GM12864 (cell line): Measurements from ENCODE around the gene PCSK1N.
"Not testable (repeated sequence)": the region's sequence is repeated elsewhere in the genome, so short reads cannot be mapped to it uniquely, and the experiment has no call there.

Experiments used
- DNase-seq: peaks from one replicate; pipeline ENCODE4 v3.0.0-alpha.2; 2011; ENCODE audit warnings: low read depth
- H3K4me3 ChIP-seq: 2 replicates; pipeline ENCODE4 v1.5.1; 2011; ENCODE audit warnings: mild to moderate bottlenecking, low read depth, low read length, control low read depth
- CTCF ChIP-seq: IDR thresholded peaks from 2 replicates; pipeline ENCODE4 v1.5.1; 2011; ENCODE audit warnings: low read depth, mild to moderate bottlenecking, moderate library complexity, low read length, control low read depth, inconsistent platforms; ENCODE audit errors: missing control alignments

PCSK1N gene

GRCh38 chrX:48829016-48829735 is 6.2 kb downstream of the PCSK1N start:
- TF ChIP-seq CTCF = no peak
- no peak overlapping the region for H3K4me3 ChIP-seq
- no peak for DNase-seq

GRCh38 chrX:48827654-48827968 is 7.8 kb downstream of the PCSK1N start:
- DNase-seq = no peak
- TF ChIP-seq CTCF = no peak
- H3K4me3 ChIP-seq = no peak overlapping the region

GRCh38 chrX:48826876-48827653 is 8.3 kb downstream of the PCSK1N start:
- DNase-seq = no peak
- no peak overlapping the region for H3K4me3 ChIP-seq
- no peak for TF ChIP-seq CTCF

GRCh38 chrX:48826135-48826875 is 9.1 kb downstream of the PCSK1N start, which contains the start of gene ERAS:
TSS of gene ERAS (plus strand) at chrX:48826513. CDS start at chrX:48829124, 2,611 bp downstream.
- no peak for DNase-seq
- no peak within 1 kb of the TSS for H3K4me3 ChIP-seq
- TF ChIP-seq CTCF = no peak

GRCh38 chrX:48824066-48824465 is 11.3 kb downstream of the PCSK1N start:
- no peak for DNase-seq
- no peak for TF ChIP-seq CTCF
- H3K4me3 ChIP-seq = no peak overlapping the region

- no peak for DNase-seq
- H3K4me3 ChIP-seq = no peak overlapping the region
- TF ChIP-seq CTCF = no peak
Observed at GRCh38 chrX:48823053-48823452, 12.4 kb downstream of the PCSK1N start.

- not testable (repeated sequence) for H3K4me3 ChIP-seq, DNase-seq
Observed at GRCh38 chrX:48819394-48819793, 16.0 kb downstream of the PCSK1N start.
